HG02571 (cell line): ENCODE results near the gene C1orf198.

Experiments
- ATAC-seq: cut with Tn5 transposase; IDR thresholded peaks from one replicate; pipeline ENCODE4 v1.9.1; 2021; ENCODE audit warnings: mild to moderate bottlenecking, moderate library complexity; ENCODE audit not compliant: unreplicated experiment

C1orf198 gene

DNA sequence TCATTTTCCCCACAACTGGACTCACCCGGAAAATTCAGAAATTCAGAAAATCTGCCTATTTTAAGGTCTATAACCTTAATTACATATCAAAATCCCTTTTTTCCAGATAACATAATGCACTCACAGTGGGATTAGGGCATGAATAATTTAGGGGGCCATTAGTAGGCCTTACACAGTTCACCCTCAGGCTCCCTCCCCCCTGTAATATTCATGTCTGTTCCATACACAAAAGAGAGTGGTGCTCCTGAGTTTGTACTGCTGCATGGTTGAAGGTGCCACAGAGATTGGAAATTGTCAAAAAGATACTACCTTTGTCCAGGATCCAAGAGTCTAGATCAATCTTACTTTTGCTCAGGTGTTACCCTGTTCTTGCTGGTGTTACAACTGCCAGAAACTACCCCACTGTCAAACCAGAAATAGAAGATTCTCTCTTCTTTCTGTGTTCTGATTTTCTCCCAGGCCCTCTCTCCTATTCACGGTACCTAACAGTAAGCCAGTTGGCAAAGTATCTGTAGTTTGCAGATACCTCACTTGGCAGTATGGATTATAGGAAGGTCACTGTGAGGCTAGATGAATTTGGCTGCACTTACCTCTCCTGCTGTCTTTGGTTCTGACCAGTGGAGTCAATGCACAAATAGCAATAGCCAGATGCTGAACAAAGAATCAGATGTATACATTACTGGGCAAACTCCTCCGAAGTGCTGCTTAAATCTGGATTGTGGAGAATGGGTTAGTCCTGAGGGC is 53.2 kb downstream of the C1orf198 start:
- no peak for ATAC-seq

DNA sequence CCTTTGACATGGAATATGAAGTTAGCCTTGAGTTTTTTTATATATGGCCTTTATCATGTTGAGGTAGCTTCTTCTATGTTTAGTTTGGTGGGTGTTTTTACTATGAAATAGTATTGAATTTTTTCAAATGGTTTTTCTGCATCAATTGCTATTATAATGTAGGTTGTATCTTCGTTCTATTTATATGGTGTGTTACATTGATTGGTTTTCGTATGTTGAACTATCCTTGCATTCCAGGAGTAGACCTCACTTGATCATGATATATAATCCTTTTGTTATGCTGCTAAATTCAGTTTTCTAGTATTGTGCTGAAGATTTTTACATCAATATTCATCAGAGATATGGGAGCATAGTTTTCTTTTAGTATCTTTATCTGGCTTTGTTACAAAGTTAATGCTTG is 55.8 kb downstream of the C1orf198 start:
- ATAC-seq = no peak

DNA sequence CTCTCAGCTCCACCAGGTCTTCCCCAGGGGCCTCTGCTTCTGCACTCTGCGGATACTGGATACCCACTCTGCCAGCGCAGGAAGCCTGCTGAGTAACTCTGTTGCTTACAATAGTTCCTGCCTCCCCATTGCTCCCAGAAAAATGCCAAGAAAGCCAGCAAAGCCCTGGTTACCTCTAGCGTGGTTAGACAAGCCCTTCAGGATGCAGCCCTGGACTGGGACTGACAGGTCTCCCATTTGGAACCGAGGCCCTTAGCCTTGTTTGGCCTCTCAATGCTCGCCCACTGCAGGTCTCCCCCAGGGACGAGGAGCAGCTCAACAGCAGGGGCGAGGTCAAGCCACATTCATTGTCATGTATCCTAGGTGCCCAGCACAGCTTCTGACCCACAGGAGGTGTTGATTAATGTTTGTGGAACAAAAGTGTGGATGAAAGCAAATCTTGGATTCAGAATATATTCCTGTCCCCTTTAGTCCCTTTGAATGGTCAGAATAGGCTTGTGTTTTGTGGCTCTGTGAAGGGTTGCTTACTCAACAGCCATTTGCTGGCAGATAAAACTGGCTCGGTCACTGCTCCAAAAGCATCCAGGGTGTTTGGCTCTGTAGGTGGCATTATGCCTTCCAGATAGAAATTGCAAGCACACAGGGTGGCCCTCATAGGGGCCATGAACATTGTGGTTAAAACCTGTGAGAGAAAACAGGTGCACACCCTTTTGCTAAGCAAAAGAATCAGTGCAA is 58.9 kb downstream of the C1orf198 start:
- ATAC-seq = no peak

DNA sequence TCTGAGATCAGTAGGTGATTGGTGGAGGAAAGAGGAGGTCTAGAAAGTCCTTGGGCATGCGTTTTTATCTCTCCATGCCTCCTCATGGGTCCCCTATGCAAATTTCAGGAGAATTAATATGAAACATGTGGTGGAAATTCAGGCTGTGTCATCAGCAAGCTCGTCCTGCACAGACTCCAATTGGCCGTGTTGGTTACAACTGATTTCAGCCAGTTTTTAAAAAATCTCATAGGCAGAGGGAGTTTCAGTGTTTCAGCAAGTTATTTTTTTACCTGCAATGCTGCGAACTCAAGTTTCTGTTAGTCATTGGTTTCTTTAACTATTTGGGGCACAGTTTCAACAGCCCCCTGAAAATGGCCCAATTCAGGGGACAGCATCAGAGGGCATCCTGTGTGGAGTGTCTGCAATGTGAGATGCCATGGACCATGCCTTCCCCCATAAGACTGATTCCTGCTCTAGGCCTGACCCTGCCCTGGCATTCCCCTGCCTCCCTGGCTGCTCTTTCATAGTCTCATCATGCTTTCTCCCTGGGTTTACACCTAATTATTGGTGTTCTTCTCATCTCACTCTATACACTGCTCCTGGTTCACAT is 59.9 kb downstream of the C1orf198 start:
- no peak for ATAC-seq

DNA sequence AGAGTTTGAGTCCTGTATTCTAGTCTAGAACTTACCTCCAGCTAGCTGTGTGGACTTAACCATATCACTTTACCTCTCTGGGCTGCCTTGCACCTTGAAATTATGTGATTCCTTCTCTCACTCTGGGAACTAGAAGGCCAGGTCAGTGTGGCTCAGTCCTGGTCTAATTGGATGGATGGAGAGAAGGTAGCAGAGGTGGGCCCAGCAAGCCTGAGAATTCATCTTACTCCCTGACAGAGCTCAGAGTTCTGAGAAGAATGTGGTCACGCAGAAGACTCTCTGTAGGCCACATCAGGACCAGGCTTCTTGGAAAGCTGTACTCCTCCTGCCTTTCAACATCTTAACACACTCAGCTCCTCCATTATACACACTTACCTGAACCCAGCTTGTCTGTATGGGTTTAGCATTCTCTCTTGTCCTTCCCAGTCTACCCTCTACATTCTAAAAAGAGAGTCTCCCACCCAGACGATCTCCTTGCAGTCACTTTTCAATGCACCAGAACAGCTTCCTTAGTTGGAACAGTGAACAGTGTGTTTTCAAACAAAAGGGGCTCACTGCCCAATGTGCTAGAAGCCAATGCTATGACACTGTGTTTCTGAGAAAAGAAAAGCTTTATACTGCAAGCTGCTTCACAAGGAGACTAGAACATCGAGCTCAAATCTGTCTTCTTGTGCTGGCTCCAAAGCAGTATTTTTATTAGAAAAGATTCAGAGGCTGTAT is 60.6 kb downstream of the C1orf198 start:
- ATAC-seq = no peak

DNA sequence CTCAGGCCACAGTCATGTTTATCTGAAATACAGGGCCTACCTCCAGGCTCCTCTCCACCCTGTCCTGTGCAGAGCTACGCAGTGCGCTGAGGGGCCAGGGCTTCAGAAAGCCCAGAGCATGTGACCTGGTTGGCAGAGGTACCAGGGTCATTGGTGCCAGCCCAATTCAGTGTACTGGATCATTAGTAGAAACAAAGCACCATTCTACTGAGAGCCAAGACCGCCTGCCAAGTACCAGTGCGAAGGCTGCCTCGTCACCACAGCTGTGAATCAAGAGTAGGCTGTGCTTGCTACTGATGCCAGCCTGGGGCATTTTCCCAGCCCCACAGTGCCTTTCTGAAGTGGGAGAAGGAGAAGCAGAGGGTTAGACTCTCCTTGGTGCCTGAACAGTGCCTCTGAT is 61.3 kb downstream of the C1orf198 start:
- no peak for ATAC-seq

DNA sequence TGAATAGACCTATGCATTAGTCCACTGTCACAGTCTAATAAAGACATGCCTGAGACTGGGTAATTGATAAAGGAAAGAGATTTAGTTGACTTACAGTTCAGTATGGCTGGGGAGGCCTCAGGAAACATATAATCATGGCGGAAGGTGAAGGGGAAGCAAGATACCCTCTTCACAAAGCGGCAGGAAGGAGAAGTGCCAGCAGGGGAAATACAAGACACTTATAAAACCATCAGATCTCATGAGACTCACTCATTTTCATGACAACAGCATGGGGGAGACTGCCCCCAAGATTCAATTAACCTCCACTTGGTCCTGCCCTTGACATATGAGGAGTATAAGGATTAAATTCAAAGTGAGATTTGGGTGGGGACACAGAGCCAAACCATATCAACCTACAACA is 61.8 kb downstream of the C1orf198 start:
- ATAC-seq = no peak

DNA sequence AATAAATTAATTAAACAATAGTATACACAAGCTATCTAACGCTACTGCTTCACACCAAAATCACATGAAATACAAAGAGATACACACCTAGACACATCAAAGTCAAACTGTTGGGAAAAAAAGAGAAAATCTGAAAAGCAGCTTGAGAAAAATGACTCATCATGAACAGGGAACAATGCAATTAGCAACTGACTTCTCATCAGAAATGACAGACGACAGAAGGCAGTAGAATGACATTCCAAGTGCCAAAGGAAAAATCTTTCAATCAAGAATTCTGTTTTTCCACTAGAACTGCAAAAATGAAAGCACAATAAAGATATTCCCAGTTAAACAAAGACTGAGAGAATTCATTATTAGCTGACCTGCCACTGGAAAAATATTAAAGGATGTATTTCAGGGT is 63.9 kb downstream of the C1orf198 start:
- no peak for ATAC-seq

DNA sequence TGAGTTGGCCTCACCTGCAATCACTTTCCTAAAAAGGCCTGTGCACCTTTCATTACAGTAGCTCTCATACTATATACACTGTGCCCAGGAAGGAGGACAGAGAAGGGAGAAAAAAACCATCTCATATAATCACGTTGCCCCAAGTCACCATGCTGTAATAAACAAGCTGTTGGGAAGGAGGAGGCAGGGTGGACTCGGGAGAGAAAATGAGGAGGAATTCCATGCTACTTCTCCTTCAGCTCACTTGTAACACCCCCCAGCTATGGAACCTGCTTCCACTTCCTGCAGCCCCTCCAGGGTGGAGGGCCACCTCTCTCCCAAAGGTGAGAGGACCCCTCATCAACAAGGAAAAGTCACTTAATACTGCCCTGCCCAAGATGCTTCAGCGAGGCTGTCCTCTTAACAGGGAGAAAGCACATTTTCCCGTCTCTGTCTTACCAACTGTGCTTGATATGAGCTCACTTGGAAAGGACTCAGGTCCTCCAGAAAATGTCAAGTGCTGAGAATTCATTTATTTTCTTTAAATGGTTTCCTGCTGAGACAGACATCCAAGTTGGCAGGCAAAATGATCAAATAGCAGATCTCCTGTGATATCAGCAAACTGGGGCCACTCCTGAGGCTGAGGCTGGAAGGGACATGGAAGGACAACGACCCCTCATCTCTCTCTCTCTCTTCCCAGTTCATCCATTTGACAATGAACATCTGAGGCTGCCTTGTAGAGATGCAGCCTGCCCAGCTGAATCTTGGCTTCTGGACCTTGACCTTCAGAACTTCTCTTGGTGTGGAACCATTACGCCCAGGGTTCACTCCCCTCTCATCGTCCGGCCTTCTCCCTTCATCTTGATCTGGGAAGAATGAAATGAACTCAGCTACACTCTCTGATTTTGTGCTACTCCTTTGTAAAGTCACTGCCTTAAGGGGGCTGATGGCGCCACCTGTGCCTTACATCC is 67.2 kb downstream of the C1orf198 start:
- no peak for ATAC-seq

DNA sequence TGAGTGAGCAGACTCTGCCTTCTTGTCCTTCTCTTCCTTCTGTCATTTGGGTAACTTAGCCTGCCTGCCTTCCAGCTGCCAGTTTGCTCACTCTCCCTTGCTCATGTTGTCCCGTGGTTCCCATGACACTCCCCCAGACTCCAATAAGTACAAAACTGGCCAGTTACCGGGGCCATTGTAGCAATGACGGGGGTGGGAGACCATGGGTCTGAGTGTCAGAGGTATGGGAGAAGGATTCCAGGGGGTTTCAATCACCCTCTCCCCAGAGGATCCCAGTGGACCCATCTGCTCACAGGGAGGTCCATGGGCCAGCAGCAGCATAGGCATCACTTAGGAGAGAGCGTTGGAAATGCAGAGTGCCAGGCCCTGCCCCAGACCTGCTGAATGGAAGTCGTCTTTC is 69.8 kb downstream of the C1orf198 start:
- no peak for ATAC-seq

DNA sequence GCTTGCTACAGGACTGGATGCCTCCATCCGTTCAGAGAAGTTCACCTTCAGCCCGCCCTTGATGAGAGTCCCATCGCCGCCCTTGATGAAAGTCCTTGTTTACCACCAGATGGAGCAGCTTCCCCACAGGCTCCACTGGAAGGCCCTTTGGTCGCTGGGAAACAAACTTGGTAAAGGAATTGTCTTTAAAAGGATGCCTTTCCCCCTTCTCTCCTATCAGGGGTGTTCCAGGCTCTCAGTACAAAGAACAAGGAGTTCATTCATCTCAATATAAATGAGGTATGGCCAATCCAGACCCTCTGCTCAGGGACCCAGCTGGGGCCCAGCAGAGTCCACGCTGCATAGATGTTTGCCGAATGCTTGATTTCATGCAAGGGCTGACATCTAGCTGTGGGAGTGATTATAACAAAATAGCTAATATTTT is 70.4 kb downstream of the C1orf198 start:
- ATAC-seq = no peak

DNA sequence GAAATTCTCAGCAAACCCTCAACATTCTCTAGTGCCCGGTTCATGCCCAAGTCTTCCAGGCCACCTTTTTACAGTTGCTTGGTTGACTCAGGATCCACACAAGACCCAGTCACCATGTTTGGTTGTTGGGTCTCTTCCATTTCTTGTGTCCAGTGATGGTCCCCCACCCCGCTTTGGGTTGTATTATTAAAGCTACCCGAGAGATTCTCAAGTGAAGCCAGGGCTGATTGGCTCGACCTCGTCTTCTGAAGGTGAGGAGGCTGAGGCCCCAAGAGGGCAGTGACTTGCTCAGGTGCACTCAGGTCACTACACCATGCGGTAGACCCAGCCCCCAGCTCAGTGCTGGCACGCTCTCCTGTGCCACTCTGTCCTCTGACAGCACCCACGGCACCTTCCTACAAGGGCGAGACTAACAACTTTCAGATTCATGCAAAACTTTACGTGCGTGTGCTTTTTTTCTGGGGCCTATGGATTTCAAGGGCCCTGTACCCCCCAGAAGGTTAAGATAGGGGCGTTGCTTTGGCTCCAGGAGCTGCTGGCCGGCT is 70.9 kb downstream of the C1orf198 start:
- ATAC-seq = no peak

DNA sequence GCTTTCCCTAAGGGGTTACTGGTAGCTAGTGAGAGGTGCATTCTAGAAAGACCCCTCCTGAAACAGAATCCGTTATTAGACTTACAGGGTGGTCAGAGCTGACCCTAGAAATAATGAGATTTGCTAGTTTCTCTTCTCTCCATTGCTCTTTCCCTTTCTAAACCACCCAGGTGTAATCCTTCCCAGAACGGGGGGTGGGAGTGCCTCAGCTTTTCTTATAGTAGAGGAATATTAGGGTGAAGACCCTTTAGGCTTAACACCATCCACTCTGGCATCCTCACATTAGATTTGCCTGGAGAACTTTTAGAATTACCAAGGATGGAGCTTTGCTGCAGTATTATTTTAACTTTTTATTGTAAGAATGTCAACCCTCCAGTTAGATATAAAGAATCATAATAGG is 71.7 kb downstream of the C1orf198 start:
- ATAC-seq = no peak

DNA sequence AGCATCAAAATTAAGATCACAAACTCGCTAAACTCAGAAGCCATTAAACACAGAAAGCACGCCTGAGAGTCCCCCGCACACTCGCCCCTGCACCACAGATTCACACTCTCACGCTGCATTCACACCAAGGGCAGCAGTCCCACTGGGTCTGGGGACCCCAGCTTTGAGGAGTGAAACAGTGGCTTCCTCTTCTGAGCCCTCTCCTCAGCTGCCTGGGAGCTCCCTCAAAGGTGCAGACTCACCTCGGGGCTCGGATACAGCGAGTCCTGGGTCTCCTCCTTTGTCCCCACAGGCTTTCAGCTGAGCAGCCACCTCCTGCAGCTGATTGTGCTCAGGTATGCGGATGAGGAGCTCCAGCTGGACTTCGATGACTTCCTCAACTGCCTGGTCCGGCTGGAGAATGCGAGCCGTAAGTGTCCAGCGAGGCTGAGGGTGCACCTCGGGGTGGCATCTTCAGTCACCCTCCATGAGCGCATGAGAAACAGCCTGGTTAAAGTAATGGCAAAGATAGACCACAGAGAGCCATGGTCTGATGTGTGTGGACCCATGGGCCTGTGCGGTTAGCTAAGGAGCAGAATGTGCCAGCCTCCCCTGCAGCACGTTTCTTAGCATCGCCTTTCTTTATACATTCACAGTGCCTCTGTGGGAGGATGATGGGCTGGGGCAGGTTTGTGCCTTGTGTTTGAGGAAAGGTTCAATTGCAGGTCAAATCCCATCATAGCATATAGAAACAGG is 73.3 kb downstream of the C1orf198 start:
- ATAC-seq = no peak

DNA sequence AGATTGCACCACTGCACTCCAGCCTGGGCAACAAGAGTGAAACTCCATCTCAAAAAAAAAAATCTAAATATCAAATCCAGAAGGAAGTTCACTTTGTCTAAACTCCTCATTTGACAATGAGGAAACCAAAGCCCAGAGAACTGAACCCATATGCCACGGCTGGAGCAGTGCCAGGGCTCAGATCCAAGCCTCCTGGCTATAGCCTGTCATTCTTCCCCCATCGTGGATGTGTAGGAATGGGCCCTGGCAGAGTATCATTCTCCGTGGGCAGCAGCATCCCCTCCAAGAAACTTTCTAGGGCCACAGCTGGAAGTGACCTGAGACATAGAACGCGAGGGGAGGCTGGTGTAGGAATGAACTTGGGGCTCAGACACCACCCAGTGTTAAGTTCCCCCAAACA is 73.9 kb downstream of the C1orf198 start:
- no peak for ATAC-seq

DNA sequence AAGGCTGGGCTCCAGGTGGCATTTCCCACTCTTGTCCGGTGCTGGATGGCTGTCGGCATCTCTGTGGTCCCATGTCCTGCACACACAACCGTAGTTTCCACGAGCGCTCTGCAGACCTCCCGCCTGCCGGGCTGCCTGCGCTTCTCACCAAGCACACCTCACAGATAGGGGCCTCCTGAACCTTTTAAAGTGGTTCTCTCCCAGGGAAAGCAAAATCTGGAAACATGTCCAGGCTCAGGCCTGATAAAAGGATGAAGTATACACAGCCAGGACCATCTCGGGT is 74.9 kb downstream of the C1orf198 start:
- ATAC-seq = no peak

DNA sequence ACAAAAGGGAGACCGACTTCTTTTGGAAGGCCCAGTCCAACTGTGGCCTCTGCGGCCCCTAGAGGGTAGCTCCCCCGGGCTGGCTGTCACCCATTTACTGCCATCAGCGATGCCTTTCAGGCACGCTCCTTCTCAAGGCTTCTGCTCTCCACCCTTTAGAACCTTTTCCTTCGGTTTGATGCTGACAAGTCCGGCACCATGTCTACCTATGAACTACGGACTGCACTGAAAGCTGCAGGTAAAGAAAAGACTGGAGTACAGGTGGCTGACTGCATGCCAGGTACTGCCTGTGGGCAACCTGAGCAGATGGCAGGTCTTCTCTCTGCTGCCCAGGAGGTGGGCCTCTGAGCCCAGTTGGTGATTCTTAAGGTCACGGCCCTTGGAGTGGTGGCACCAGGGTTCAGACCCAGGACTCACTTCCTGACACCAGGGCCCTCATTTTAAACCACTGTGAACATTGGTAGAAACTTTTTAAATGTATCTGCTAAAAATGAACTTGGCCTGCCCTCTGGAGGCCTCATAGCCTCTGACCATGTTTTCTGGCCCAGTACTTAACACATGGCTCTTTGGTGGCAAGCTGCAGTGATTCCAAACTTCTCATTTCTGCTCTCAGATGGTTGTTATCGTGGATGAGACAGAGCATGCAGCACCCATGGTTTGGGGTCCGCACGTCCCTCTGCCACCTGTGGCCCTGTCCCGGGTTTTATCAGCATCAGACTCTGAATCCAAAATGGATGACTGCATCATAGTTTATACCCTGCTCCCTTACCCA is 75.4 kb downstream of the C1orf198 start:
- ATAC-seq = no peak

DNA sequence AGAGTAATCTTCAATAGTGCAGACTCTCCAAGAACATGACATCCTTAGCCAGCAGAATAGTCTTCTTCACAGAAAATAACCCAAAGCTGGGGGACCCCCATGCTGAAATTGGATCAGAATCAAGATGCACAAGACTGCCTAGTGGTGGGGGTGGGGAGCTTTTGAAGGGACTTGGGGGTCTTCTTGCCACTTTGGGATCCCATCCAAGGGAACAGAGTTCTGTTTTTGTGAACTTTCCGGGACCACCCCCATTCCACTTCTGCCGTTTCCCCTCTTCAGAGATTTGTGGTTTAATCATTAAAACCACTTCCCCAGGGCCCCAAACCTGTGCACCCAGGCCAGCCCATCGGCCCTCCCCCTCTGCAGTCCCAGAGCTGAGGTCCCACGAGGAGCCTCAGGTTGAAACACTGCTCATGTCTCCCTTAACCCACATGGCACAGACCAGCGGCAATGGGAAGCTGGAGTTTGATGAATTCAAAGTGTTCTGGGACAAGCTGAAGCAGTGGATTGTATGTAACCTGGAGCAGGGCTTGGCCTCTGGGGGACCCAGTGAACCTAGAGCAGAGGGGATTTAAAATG is 76.2 kb downstream of the C1orf198 start:
- no peak for ATAC-seq

DNA sequence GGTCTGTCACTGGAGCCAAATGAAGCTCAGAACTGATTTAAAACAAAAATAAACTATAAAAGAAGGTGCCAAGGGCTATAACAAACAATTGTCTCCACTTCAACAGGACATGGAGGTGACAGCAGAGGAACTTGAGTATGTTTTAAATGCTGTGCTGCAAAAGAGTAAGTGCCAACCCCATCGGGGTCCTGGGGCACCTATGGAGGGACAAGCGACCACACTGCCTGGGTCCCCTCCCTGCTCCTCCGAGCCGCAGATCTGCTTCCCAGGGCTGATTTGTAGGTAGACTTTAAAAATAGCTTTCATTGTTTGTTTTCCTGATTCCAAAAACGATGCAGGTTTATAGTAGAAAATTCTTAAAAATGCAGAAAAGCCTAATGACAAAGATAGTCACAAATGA is 78.3 kb downstream of the C1orf198 start:
- no peak for ATAC-seq
